Measurements from ENCODE around the gene AJUBA. TPM values are rescaled to one million over a fixed set of nuclear protein-coding genes. Genes with fewer than 3 reads are reported as not detected.

Gene AJUBA
- total and polyA plus RNA-seq, 2 donors = 14.4 to 22.4 TPM

- no peak for DNase-seq (ENCODE audit: low read depth in 6 of 9, low spot score in 9 of 9)
- Histone ChIP-seq H3K27me3 (ENCODE audit: control insufficient read depth in 2 of 2, insufficient read depth in 1 of 2, low read length in 1 of 2) (no peaks in the 10 kb centered on the region), H3K27ac (ENCODE audit: low read depth in 1 of 2, low read length in 1 of 2) (no peak overlapping the region), H3K4me3 (ENCODE audit: low read length in 2 of 2) (no peak overlapping the region), H3K4me1 (ENCODE audit: control insufficient read depth in 2 of 2, insufficient read depth in 2 of 2, low read length in 2 of 2) (no peaks in the 10 kb centered on the region), H3K36me3 (ENCODE audit: control insufficient read depth in 2 of 2, insufficient read depth in 2 of 2, low read length in 1 of 2) (peaks cover 5 to 8% of the 10 kb centered on the region in 2 donors), H3K9me3 (ENCODE audit: control insufficient read depth in 2 of 2, insufficient read depth in 1 of 2, low read length in 1 of 2) (no peaks in the 10 kb centered on the region)
- WGBS = 93% methylated on average over 2 of the region's 2 CpGs
Measured at GRCh38 chr14:23000860-23001259, 18.5 kb upstream of the AJUBA start.

GRCh38 chr14:22998329-22999012, 16.1 kb upstream of the AJUBA start:
- H3K4me3 ChIP-seq (ENCODE audit: low read length in 2 of 2) = no peak overlapping the region
- WGBS = 95% methylated on average over 16 of the region's 16 CpGs
- peaks cover 0 to 6% of the 10 kb centered on the region in 2 donors for H3K4me1 ChIP-seq (ENCODE audit: control insufficient read depth in 2 of 2, insufficient read depth in 2 of 2, low read length in 2 of 2)
- H3K9me3 ChIP-seq (ENCODE audit: control insufficient read depth in 2 of 2, insufficient read depth in 1 of 2, low read length in 1 of 2) = no peaks in the 10 kb centered on the region
- no peaks in the 10 kb centered on the region for H3K27me3 ChIP-seq (ENCODE audit: control insufficient read depth in 2 of 2, insufficient read depth in 1 of 2, low read length in 1 of 2)
- no peak for DNase-seq (ENCODE audit: low read depth in 6 of 9, low spot score in 9 of 9)
- H3K27ac ChIP-seq (ENCODE audit: low read depth in 1 of 2, low read length in 1 of 2) = no peak overlapping the region
- H3K36me3 ChIP-seq (ENCODE audit: control insufficient read depth in 2 of 2, insufficient read depth in 2 of 2, low read length in 1 of 2) = peaks cover 5 to 15% of the 10 kb centered on the region in 2 donors

- no peaks in the 10 kb centered on the region for H3K27me3 ChIP-seq (ENCODE audit: control insufficient read depth in 2 of 2, insufficient read depth in 1 of 2, low read length in 1 of 2)
- H3K36me3 ChIP-seq (ENCODE audit: control insufficient read depth in 2 of 2, insufficient read depth in 2 of 2, low read length in 1 of 2) = peaks cover 5 to 15% of the 10 kb centered on the region in 2 donors
- DNase-seq (ENCODE audit: low read depth in 6 of 9, low spot score in 9 of 9) = no peak
- H3K4me3 ChIP-seq (ENCODE audit: low read length in 2 of 2) = no peak overlapping the region
- 96% methylated on average over 9 of the region's 9 CpGs for WGBS
- no peaks in the 10 kb centered on the region for H3K9me3 ChIP-seq (ENCODE audit: control insufficient read depth in 2 of 2, insufficient read depth in 1 of 2, low read length in 1 of 2)
- peaks cover 0 to 6% of the 10 kb centered on the region in 2 donors for H3K4me1 ChIP-seq (ENCODE audit: control insufficient read depth in 2 of 2, insufficient read depth in 2 of 2, low read length in 2 of 2)
- H3K27ac ChIP-seq (ENCODE audit: low read depth in 1 of 2, low read length in 1 of 2) = no peak overlapping the region
Measured at GRCh38 chr14:22997676-22998323, 15.4 kb upstream of the AJUBA start.

GRCh38 chr14:22996768-22997654, 14.7 kb upstream of the AJUBA start:
- Histone ChIP-seq H3K36me3 (ENCODE audit: control insufficient read depth in 2 of 2, insufficient read depth in 2 of 2, low read length in 1 of 2) (peaks cover 5 to 15% of the 10 kb centered on the region in 2 donors), H3K27ac (ENCODE audit: low read depth in 1 of 2, low read length in 1 of 2) (no peak overlapping the region), H3K4me1 (ENCODE audit: control insufficient read depth in 2 of 2, insufficient read depth in 2 of 2, low read length in 2 of 2) (peaks cover 0 to 6% of the 10 kb centered on the region in 2 donors), H3K27me3 (ENCODE audit: control insufficient read depth in 2 of 2, insufficient read depth in 1 of 2, low read length in 1 of 2) (no peaks in the 10 kb centered on the region), H3K4me3 (ENCODE audit: low read length in 2 of 2) (no peak overlapping the region), H3K9me3 (ENCODE audit: control insufficient read depth in 2 of 2, insufficient read depth in 1 of 2, low read length in 1 of 2) (no peaks in the 10 kb centered on the region)
- 88% methylated on average over 11 of the region's 11 CpGs for WGBS
- DNase-seq (ENCODE audit: low read depth in 6 of 9, low spot score in 9 of 9) = no peak

GRCh38 chr14:22995889-22996625, 13.7 kb upstream of the AJUBA start:
- no peak for DNase-seq (ENCODE audit: low read depth in 6 of 9, low spot score in 9 of 9)
- no peaks in the 10 kb centered on the region for H3K27me3 ChIP-seq (ENCODE audit: control insufficient read depth in 2 of 2, insufficient read depth in 1 of 2, low read length in 1 of 2)
- H3K27ac ChIP-seq (ENCODE audit: low read depth in 1 of 2, low read length in 1 of 2) = no peak overlapping the region
- H3K36me3 ChIP-seq (ENCODE audit: control insufficient read depth in 2 of 2, insufficient read depth in 2 of 2, low read length in 1 of 2) = peaks cover 5 to 18% of the 10 kb centered on the region in 2 donors
- WGBS = 97% methylated on average over 9 of the region's 9 CpGs
- H3K4me3 ChIP-seq (ENCODE audit: low read length in 2 of 2) = no peak overlapping the region
- peaks cover 0 to 6% of the 10 kb centered on the region in 2 donors for H3K4me1 ChIP-seq (ENCODE audit: control insufficient read depth in 2 of 2, insufficient read depth in 2 of 2, low read length in 2 of 2)
- H3K9me3 ChIP-seq (ENCODE audit: control insufficient read depth in 2 of 2, insufficient read depth in 1 of 2, low read length in 1 of 2) = no peaks in the 10 kb centered on the region

GRCh38 chr14:22994762-22995275, 12.5 kb upstream of the AJUBA start:
- DNase-seq (ENCODE audit: low read depth in 6 of 9, low spot score in 9 of 9) = peak in 2 of 9 donors; percentile 55 to 66
- peaks cover 0 to 6% of the 10 kb centered on the region in 2 donors for H3K4me1 ChIP-seq (ENCODE audit: control insufficient read depth in 2 of 2, insufficient read depth in 2 of 2, low read length in 2 of 2)
- no peaks in the 10 kb centered on the region for H3K9me3 ChIP-seq (ENCODE audit: control insufficient read depth in 2 of 2, insufficient read depth in 1 of 2, low read length in 1 of 2)
- peaks cover 10 to 22% of the 10 kb centered on the region in 2 donors for H3K36me3 ChIP-seq (ENCODE audit: control insufficient read depth in 2 of 2, insufficient read depth in 2 of 2, low read length in 1 of 2)
- no peak overlapping the region for H3K27ac ChIP-seq (ENCODE audit: low read depth in 1 of 2, low read length in 1 of 2)
- H3K27me3 ChIP-seq (ENCODE audit: control insufficient read depth in 2 of 2, insufficient read depth in 1 of 2, low read length in 1 of 2) = no peaks in the 10 kb centered on the region
- H3K4me3 ChIP-seq (ENCODE audit: low read length in 2 of 2) = no peak overlapping the region
- 27% methylated on average over 4 of the region's 4 CpGs for WGBS

DNA sequence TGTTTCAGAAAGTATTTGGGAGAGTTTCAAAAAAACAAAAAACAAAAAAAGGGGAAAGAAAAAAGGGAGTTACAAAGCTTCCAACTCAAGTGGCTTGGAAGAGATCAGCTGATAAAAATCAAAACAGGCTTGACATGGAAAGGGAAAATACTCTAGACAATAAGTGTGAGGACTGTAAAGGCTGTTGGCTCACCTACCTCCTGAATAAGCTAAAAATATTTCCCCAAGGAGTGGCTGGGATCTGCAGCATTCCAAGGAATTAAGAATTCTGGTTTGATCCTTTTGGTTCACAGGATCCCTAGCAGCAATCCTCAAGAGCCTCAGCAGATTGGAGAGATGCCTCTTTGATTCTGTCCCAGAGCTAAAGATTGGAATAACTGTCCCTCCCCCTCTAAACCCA, 11.2 kb upstream of the AJUBA start:
- Histone ChIP-seq H3K36me3 (ENCODE audit: control insufficient read depth in 2 of 2, insufficient read depth in 2 of 2, low read length in 1 of 2) (peaks cover 10 to 26% of the 10 kb centered on the region in 2 donors), H3K27ac (ENCODE audit: low read depth in 1 of 2, low read length in 1 of 2) (no peak overlapping the region), H3K4me1 (ENCODE audit: control insufficient read depth in 2 of 2, insufficient read depth in 2 of 2, low read length in 2 of 2) (peaks cover 0 to 6% of the 10 kb centered on the region in 2 donors), H3K9me3 (ENCODE audit: control insufficient read depth in 2 of 2, insufficient read depth in 1 of 2, low read length in 1 of 2) (no peaks in the 10 kb centered on the region), H3K27me3 (ENCODE audit: control insufficient read depth in 2 of 2, insufficient read depth in 1 of 2, low read length in 1 of 2) (no peaks in the 10 kb centered on the region), H3K4me3 (ENCODE audit: low read length in 2 of 2) (no peak overlapping the region)
- no peak for DNase-seq (ENCODE audit: low read depth in 6 of 9, low spot score in 9 of 9)

- H3K36me3 ChIP-seq (ENCODE audit: control insufficient read depth in 2 of 2, insufficient read depth in 2 of 2, low read length in 1 of 2) = peaks cover 15 to 37% of the 10 kb centered on the region in 2 donors
- H3K27ac ChIP-seq (ENCODE audit: low read depth in 1 of 2, low read length in 1 of 2) = no peak overlapping the region
- peaks cover 0 to 6% of the 10 kb centered on the region in 2 donors for H3K4me1 ChIP-seq (ENCODE audit: control insufficient read depth in 2 of 2, insufficient read depth in 2 of 2, low read length in 2 of 2)
- no peak for DNase-seq (ENCODE audit: low read depth in 6 of 9, low spot score in 9 of 9)
- H3K27me3 ChIP-seq (ENCODE audit: control insufficient read depth in 2 of 2, insufficient read depth in 1 of 2, low read length in 1 of 2) = no peaks in the 10 kb centered on the region
- H3K4me3 ChIP-seq (ENCODE audit: low read length in 2 of 2) = no peak overlapping the region
- H3K9me3 ChIP-seq (ENCODE audit: control insufficient read depth in 2 of 2, insufficient read depth in 1 of 2, low read length in 1 of 2) = no peaks in the 10 kb centered on the region
- WGBS = 97% methylated on average over 8 of the region's 8 CpGs
Measured at GRCh38 chr14:22991852-22992251, 9.5 kb upstream of the AJUBA start.
